HepG2 (cell line): ENCODE measurements around the gene FERMT2. TPM values are rescaled to one million over a fixed set of nuclear protein-coding genes. Genes with fewer than 3 reads are reported as not detected.

Experiments
- CAMTA2 ChIP-seq: sonication (generic); formaldehyde crosslinking; IDR thresholded peaks from 2 replicates; pipeline ENCODE4 v1.4.0; 2020; ENCODE audit warnings: mild to moderate bottlenecking, missing genetic modification reagents, borderline replicate concordance
- DNMT3B ChIP-seq: conservative IDR thresholded peaks from 2 replicates; pipeline ENCODE4 v1.6.1; 2016; ENCODE audit warnings: missing biosample characterization, control low read depth
- ETS1 ChIP-seq: sonication (generic); formaldehyde crosslinking; IDR thresholded peaks from 2 replicates; pipeline ENCODE4 v1.4.0; 2020; ENCODE audit warnings: missing genetic modification reagents
- HOXA7 ChIP-seq: sonication (generic); formaldehyde crosslinking; IDR thresholded peaks from 2 replicates; pipeline ENCODE4 v1.8.1; 2022; ENCODE audit warnings: mild to moderate bottlenecking, missing genetic modification reagents, moderate library complexity
- HOXD1 ChIP-seq: sonication (generic); formaldehyde crosslinking; IDR thresholded peaks from 2 replicates; pipeline ENCODE4 v1.5.0; 2020; ENCODE audit warnings: missing genetic modification reagents
- KIAA2018 ChIP-seq: sonication (generic); formaldehyde crosslinking; IDR thresholded peaks from 2 replicates; pipeline ENCODE4 v1.5.0; 2020; ENCODE audit warnings: mild to moderate bottlenecking, missing genetic modification reagents, borderline replicate concordance
- NFE2L1 ChIP-seq: sonication (generic); formaldehyde crosslinking; IDR thresholded peaks from 2 replicates; pipeline ENCODE4 v1.4.0; 2020; ENCODE audit warnings: missing genetic modification reagents, mild to moderate bottlenecking, borderline replicate concordance
- PAXIP1 ChIP-seq: sonication (generic); formaldehyde crosslinking; conservative IDR thresholded peaks from 2 replicates; pipeline ENCODE4 v1.4.0; 2020; ENCODE audit warnings: mild to moderate bottlenecking, missing genetic modification reagents, moderate library complexity
- PBX3 ChIP-seq: sonication (generic); formaldehyde crosslinking; IDR thresholded peaks from 2 replicates; pipeline ENCODE4 v1.8.1; 2023; ENCODE audit warnings: missing genetic modification reagents, inconsistent platforms, borderline replicate concordance
- RFXANK ChIP-seq: IDR thresholded peaks from 2 replicates; pipeline ENCODE4 v1.6.1; 2016
- TMF1 ChIP-seq: sonication (generic); formaldehyde crosslinking; IDR thresholded peaks from 2 replicates; pipeline ENCODE4 v1.8.1; 2022; ENCODE audit warnings: low read depth, missing genetic modification reagents
- ZBTB21 ChIP-seq: sonication (generic); formaldehyde crosslinking; IDR thresholded peaks from 2 replicates; pipeline ENCODE4 v1.4.0; 2020; ENCODE audit warnings: missing genetic modification reagents
- ZNF296 ChIP-seq: sonication (generic); formaldehyde crosslinking; conservative IDR thresholded peaks from 2 replicates; pipeline ENCODE4 v1.5.0; 2020; ENCODE audit warnings: mild to moderate bottlenecking, missing genetic modification reagents
- ZNF616 ChIP-seq: sonication (generic); formaldehyde crosslinking; IDR thresholded peaks from 2 replicates; pipeline ENCODE4 v1.5.0; 2020; ENCODE audit warnings: low read depth, mild to moderate bottlenecking, missing genetic modification reagents
- ZNF644 ChIP-seq: IDR thresholded peaks from 2 replicates; pipeline ENCODE4 v1.6.1; 2016; ENCODE audit warnings: low read depth
- ZNF83 ChIP-seq: sonication (generic); formaldehyde crosslinking; IDR thresholded peaks from 2 replicates; pipeline ENCODE4 v1.4.0; 2020; ENCODE audit warnings: missing genetic modification reagents, mild to moderate bottlenecking, borderline replicate concordance
- ZSCAN29 ChIP-seq: sonication (generic); formaldehyde crosslinking; conservative IDR thresholded peaks from 2 replicates; pipeline ENCODE4 v1.4.0; 2020; ENCODE audit warnings: mild to moderate bottlenecking, missing genetic modification reagents
- polyA plus RNA-seq, 8 experiments: library from polyadenylated mRNA; depleted of rRNA in 3 of 8; stranded (reverse) in 7 of 8; unstranded in 1 of 8; fragments of >200 nt; fragmentation: Illumina TruSeq in 4 of 8; extraction: Trizol in 4 of 8; gene quantifications; 2 replicates each; pipeline versions ENCODE4 v1.2.1 to v1.2.3, GENCODE V29; 2011 to 2016; ENCODE audit warnings: low read depth in 4 of 8, missing spikeins in 1 of 8, mixed read lengths in 1 of 8; ENCODE audit not compliant: insufficient read depth in 1 of 8
- total RNA-seq, 5 experiments: library from RNA; depleted of rRNA; stranded (reverse); fragments of >200 nt; fragmentation: Illumina TruSeq; extraction: Trizol; gene quantifications; 2 replicates each; pipeline ENCODE4 v1.2.3, GENCODE V29; 2016; ENCODE audit warnings: low read depth in 1 of 5

Gene FERMT2
- total and polyA plus RNA-seq, 2 of the 13 experiments (the other 11 are each of a cell fraction or from before 2014, with no cell fraction given), result 36.2 to 60.4 TPM

- TF ChIP-seq HOXA7 (no peak), KIAA2018 (CRISPR knock-in tag) (no peak), TMF1 (CRISPR knock-in tag) (no peak), NFE2L1 (CRISPR knock-in tag) (no peak), ZNF616 (CRISPR knock-in tag) (no peak), ZNF296 (CRISPR knock-in tag) (no peak), DNMT3B (CRISPR knock-in tag) (no peak), ZBTB21 (no peak), PAXIP1 (CRISPR knock-in tag) (peak; percentile 99), ZSCAN29 (CRISPR knock-in tag) (no peak), ETS1 (CRISPR knock-in tag) (no peak), ZNF644 (peak; percentile 90), HOXD1 (CRISPR knock-in tag) (0 out of 2 replicates have a peak, but pooled peaks have one; percentile 36), CAMTA2 (CRISPR knock-in tag) (no peak), ZNF83 (CRISPR knock-in tag) (no peak), RFXANK (CRISPR knock-in tag) (0 out of 2 replicates have a peak, but pooled peaks have one; percentile 36), PBX3 (CRISPR knock-in tag) (no peak)
Measured at GRCh38 chr14:52821805-52822250, 129.0 kb downstream of the FERMT2 start (continued).
